AG08395 (cell line): Measurements from ENCODE around the gene CMTM3.
"Not testable (repeated sequence)": the region's sequence is repeated elsewhere in the genome, so short reads cannot be mapped to it uniquely, and the experiment has no call there.

ENCODE experiments used
- DNase-seq: peaks from one replicate; pipeline ENCODE4 v3.0.0; 2012; ENCODE audit warnings: mixed read lengths, low spot score

CMTM3 gene

GRCh38 chr16:66585481-66586239, 18.8 kb upstream of the CMTM3 start:
- no peak for DNase-seq

- no peak for DNase-seq
These were observed 16.5 kb upstream of the CMTM3 start for GRCh38 chr16:66587881-66588600.

GRCh38 chr16:66588981-66589713, 15.4 kb upstream of the CMTM3 start:
- no peak for DNase-seq

GRCh38 chr16:66590322-66590721, 14.2 kb upstream of the CMTM3 start:
- DNase-seq: no peak

GRCh38 chr16:66591018-66591417, 13.5 kb upstream of the CMTM3 start:
- no peak for DNase-seq

GRCh38 chr16:66592241-66592640, 12.3 kb upstream of the CMTM3 start:
- no peak for DNase-seq

- DNase-seq: no peak
These were observed 11.7 kb upstream of the CMTM3 start for GRCh38 chr16:66592814-66593213.

GRCh38 chr16:66594739-66595138, 9.8 kb upstream of the CMTM3 start:
- DNase-seq: no peak

GRCh38 chr16:66596559-66596958, 7.9 kb upstream of the CMTM3 start:
- DNase-seq: not testable (repeated sequence)

GRCh38 chr16:66596986-66597848, 7.3 kb upstream of the CMTM3 start:
- DNase-seq: no peak

- no peak for DNase-seq
These were observed 6.4 kb upstream of the CMTM3 start for GRCh38 chr16:66598111-66598510.

- no peak for DNase-seq
These were observed 4.8 kb upstream of the CMTM3 start for GRCh38 chr16:66599726-66600125.

GRCh38 chr16:66600477-66600876, 4.0 kb upstream of the CMTM3 start:
- DNase-seq: no peak

- no peak for DNase-seq
These were observed 3.0 kb upstream of the CMTM3 start for GRCh38 chr16:66601471-66601870.

GRCh38 chr16:66603537-66604375, 748 bp upstream of the CMTM3 start:
- DNase-seq: peak; percentile 54

GRCh38 chr16:66605177-66605978, 874 bp downstream of the CMTM3 start:
- DNase-seq: peak; percentile 62

- DNase-seq: no peak
These were observed 1.7 kb downstream of the CMTM3 start for GRCh38 chr16:66605979-66606751.

- DNase-seq: peak; percentile 94
These were observed 4.0 kb downstream of the CMTM3 start for GRCh38 chr16:66608241-66609138.
